ENCODE measurements around the gene SEC62. TPM values are rescaled to one million over a fixed set of nuclear protein-coding genes. Genes with fewer than 3 reads are reported as not detected.
"Not testable (repeated sequence)": the region's sequence is repeated elsewhere in the genome, so short reads cannot be mapped to it uniquely, and the experiment has no call there.

The SEC62 gene
- total and polyA plus RNA-seq, 5 donors from 2014 or later: 78.7 to 193 (median 138) TPM

DNA sequence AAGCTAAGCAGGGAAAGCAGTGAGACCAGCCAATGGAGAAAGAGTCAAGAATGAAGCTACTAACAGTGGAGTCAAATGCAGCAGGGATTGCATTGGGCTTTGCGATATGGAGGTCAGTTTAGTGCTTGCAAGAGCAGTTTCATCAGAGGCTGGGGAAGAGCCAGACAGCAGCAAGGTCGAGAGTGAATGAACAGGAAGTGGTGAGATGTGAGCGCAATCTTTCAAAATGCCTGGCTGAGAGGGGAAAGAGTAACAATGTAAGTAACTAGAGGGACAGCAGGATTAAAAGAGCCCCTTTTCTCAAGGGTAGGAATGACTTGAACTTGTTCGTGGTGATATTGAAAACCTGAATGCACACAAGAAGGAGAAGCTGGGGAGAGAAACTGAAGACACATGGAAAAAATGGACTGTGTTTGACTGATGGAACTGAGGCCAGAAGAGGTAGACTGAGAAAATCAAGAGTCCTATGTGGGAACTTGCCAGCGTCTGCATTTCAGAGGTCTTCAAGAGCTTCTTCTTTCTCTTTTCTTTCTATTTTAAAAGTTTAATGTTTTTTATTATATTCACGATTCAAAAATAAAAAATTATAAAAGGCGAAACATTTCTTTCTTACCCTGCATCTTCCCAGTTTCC is 40.5 kb downstream of the SEC62 start:
- no peak overlapping the region for H3K4me3 ChIP-seq (ENCODE audit: low read depth, low read length)
- Mint-ChIP-seq H3K4me1 (peaks cover 14 to 33% (median 26%) of the 10 kb centered on the region in 4 donors), H3K27ac (peak overlapping the region in 2 of 3 donors; percentile 9 to 49), H3K27me3 (peaks cover 4% of the 10 kb centered on the region), H3K4me3 (peak overlapping the region in 2 of 4 donors; percentile 1 to 49), H3K36me3 (no peaks in the 10 kb centered on the region), H3K9me3 (no peaks in the 10 kb centered on the region)
- DNase-seq (peak in 2 of 3 donors; percentile 24 to 78), ATAC-seq (ENCODE audit: low read depth in 2 of 2) (peak; percentile 77 to 87)
- H3K27me3 ChIP-seq (ENCODE audit: control insufficient read depth, insufficient read depth, low read length): no peaks in the 10 kb centered on the region
- H3K4me1 ChIP-seq (ENCODE audit: control insufficient read depth, insufficient read depth, low read length, poor library complexity, severe bottlenecking): peaks cover 15% of the 10 kb centered on the region
- H3K36me3 ChIP-seq (ENCODE audit: control insufficient read depth, insufficient read depth, low read length): no peaks in the 10 kb centered on the region
- H3K9me3 ChIP-seq (ENCODE audit: control insufficient read depth in 2 of 2, low read length in 2 of 2): no peaks in the 10 kb centered on the region
- no peak overlapping the region for H3K27ac ChIP-seq (ENCODE audit: insufficient read depth, low read length, poor library complexity, severe bottlenecking)

DNA sequence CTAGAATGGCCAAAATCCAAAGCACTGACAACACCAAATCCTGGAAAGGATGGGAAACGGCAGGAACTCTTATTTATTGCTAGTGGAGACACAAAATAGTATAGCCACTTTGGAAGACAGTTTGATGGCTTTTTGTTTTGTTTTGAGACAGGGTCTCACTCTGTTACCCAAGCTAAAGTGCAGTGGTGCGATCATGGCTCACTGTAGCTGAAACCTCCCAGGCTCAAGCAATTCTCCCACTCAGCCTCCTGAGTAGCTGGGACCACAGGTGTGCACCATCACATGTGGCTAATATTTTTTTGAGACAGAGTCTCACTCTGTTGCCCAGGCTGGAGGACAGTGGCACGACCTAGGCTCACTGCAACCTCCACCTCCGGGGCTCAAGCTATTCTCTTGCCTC is 43.9 kb downstream of the SEC62 start:
- Mint-ChIP-seq H3K36me3 (no peaks in the 10 kb centered on the region), H3K27me3 (peaks cover 4% of the 10 kb centered on the region), H3K4me1 (peaks cover 9 to 13% (median 11%) of the 10 kb centered on the region in 4 donors), H3K27ac (no peak overlapping the region), H3K9me3 (no peaks in the 10 kb centered on the region), H3K4me3 (no peak overlapping the region)
- Histone ChIP-seq H3K4me1 (ENCODE audit: control insufficient read depth, insufficient read depth, low read length, poor library complexity, severe bottlenecking) (peaks cover 11% of the 10 kb centered on the region), H3K9me3 (ENCODE audit: control insufficient read depth in 2 of 2, low read length in 2 of 2) (no peaks in the 10 kb centered on the region), H3K36me3 (ENCODE audit: control insufficient read depth, insufficient read depth, low read length) (no peaks in the 10 kb centered on the region), H3K4me3 (ENCODE audit: low read depth, low read length) (no peak overlapping the region), H3K27me3 (ENCODE audit: control insufficient read depth, insufficient read depth, low read length) (no peaks in the 10 kb centered on the region), H3K27ac (ENCODE audit: insufficient read depth, low read length, poor library complexity, severe bottlenecking) (no peak overlapping the region)
- DNase-seq (no peak), ATAC-seq (ENCODE audit: low read depth in 2 of 2) (no peak)

DNA sequence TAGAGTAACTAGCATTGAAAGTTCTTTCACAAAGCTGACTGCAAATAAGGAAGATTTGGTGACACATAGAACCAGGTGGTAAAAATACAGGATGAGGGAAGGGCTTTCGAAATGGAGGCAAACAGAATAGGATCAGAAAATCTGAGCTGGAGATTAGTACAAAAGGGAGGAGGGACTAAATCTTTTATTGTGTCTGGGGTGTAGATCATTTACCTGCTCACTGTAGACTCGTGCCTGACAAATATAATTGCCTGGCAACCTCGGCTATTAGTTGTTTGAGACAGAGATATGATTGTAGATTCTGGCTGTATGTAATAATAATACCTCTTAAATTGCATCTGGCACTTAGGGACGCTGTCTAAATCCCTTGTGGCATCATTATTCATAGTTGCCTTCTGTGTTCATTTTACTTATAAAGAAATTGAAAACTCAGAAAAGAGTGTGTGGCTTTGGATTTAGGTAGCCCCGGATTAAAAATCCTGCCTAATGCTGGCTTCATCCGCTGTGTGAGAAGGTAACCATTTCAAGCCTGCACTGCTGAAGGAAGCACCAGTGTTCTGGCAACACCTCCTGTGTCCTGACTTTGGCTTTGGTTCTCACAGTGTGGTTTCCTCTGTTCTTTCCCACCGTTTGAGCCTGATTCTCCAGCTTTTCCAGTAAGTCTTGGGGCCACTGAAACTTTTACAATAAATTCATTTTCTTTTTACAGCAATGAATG is 46.2 kb downstream of the SEC62 start:
- no peaks in the 10 kb centered on the region for H3K9me3 ChIP-seq (ENCODE audit: control insufficient read depth in 2 of 2, low read length in 2 of 2)
- no peaks in the 10 kb centered on the region for H3K27me3 ChIP-seq (ENCODE audit: control insufficient read depth, insufficient read depth, low read length)
- no peaks in the 10 kb centered on the region for H3K4me1 ChIP-seq (ENCODE audit: control insufficient read depth, insufficient read depth, low read length, poor library complexity, severe bottlenecking)
- H3K27me3 Mint-ChIP-seq: peaks cover 10% of the 10 kb centered on the region
- no peaks in the 10 kb centered on the region for H3K36me3 ChIP-seq (ENCODE audit: control insufficient read depth, insufficient read depth, low read length)
- no peak overlapping the region for H3K4me3 ChIP-seq (ENCODE audit: low read depth, low read length)
- no peak for DNase-seq
- no peak for ATAC-seq (ENCODE audit: low read depth in 2 of 2)
- no peak overlapping the region for H3K27ac ChIP-seq (ENCODE audit: insufficient read depth, low read length, poor library complexity, severe bottlenecking)
- no peak overlapping the region for H3K4me3 Mint-ChIP-seq
- H3K36me3 Mint-ChIP-seq: no peaks in the 10 kb centered on the region
- H3K27ac Mint-ChIP-seq: no peak overlapping the region
- peaks cover 0 to 5% (median 2%) of the 10 kb centered on the region in 4 donors for H3K4me1 Mint-ChIP-seq
- H3K9me3 Mint-ChIP-seq: no peaks in the 10 kb centered on the region

DNA sequence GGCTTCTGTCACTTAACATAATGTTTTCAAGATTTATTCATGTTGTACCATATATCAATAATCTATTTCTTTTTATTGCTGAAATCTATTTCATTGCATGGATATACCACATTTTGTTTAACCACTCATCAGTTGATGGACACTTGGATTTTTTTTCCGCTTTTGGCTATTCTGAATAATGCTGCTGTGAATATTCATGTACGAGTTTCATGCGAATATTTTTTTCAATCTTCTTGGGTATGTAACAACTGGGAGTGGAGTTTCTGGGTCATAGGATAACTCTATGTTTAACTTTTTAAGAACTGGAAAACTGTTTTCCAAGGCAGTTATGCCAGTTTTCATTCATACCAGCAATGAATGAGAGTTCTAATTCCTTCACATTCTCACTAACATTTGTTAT is 49.5 kb downstream of the SEC62 start:
- H3K4me1 ChIP-seq (ENCODE audit: control insufficient read depth, insufficient read depth, low read length, poor library complexity, severe bottlenecking): no peaks in the 10 kb centered on the region
- Mint-ChIP-seq H3K27me3 (peaks cover 16% of the 10 kb centered on the region), H3K9me3 (no peaks in the 10 kb centered on the region), H3K27ac (no peak overlapping the region), H3K4me3 (no peak overlapping the region), H3K4me1 (peaks cover 0 to 7% (median 2%) of the 10 kb centered on the region in 4 donors), H3K36me3 (no peaks in the 10 kb centered on the region)
- H3K36me3 ChIP-seq (ENCODE audit: control insufficient read depth, insufficient read depth, low read length): no peaks in the 10 kb centered on the region
- H3K9me3 ChIP-seq (ENCODE audit: control insufficient read depth in 2 of 2, low read length in 2 of 2): no peaks in the 10 kb centered on the region
- DNase-seq: no peak
- peaks cover 3% of the 10 kb centered on the region for H3K27me3 ChIP-seq (ENCODE audit: control insufficient read depth, insufficient read depth, low read length)
- ATAC-seq (ENCODE audit: low read depth in 2 of 2): no peak
- no peak overlapping the region for H3K4me3 ChIP-seq (ENCODE audit: low read depth, low read length)
- H3K27ac ChIP-seq (ENCODE audit: insufficient read depth, low read length, poor library complexity, severe bottlenecking): no peak overlapping the region

DNA sequence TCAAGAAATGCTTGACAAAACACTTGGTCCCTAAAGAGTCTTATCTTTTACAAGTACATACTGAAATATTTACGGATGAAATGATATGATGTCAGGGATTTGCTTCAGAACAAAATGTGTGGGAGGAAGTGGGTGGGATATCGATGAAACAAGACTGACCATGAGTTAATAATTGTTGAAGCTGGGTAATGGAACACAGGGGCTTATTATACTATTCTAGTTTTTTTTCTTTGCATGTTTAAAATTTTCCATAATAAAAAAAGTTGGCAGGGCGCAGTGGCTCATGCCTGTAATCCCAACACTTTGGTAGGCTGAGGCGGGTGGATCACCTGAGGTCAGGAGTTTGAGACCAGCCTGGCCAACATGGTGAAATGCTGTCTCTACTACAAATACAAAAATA is 52.7 kb downstream of the SEC62 start:
- H3K27me3 Mint-ChIP-seq: peaks cover 28% of the 10 kb centered on the region
- H3K27me3 ChIP-seq (ENCODE audit: control insufficient read depth, insufficient read depth, low read length); DNase-seq; ATAC-seq (ENCODE audit: low read depth in 2 of 2); H3K4me3 Mint-ChIP-seq; H3K36me3 ChIP-seq (ENCODE audit: control insufficient read depth, insufficient read depth, low read length); H3K4me3 ChIP-seq (ENCODE audit: low read depth, low read length); H3K27ac Mint-ChIP-seq; H3K9me3 Mint-ChIP-seq; H3K27ac ChIP-seq (ENCODE audit: insufficient read depth, low read length, poor library complexity, severe bottlenecking); H3K4me1 ChIP-seq (ENCODE audit: control insufficient read depth, insufficient read depth, low read length, poor library complexity, severe bottlenecking); H3K36me3 Mint-ChIP-seq; H3K9me3 ChIP-seq (ENCODE audit: control insufficient read depth in 2 of 2, low read length in 2 of 2): not testable (repeated sequence)
- H3K4me1 Mint-ChIP-seq: peaks cover 0 to 12% (median 2%) of the 10 kb centered on the region in 4 donors

DNA sequence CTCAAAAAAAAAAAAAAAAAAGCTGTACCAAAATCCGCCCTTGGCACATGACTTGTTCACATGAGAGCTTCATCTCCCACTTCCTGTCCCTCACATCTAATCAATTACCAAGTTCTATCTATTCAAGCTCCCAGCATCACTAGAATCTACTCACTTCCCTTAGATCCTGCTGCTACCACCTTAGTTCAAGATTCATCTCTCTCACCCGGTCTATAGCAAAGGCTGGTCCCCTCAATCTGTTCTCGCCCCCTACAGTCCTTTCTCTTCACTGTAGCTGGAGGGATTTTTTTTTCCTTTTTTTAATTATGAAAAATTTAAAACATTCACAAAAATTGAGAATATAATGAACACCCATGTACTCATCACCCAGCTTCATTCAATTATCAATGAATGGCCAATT is 54.5 kb downstream of the SEC62 start:
- H3K27ac ChIP-seq (ENCODE audit: insufficient read depth, low read length, poor library complexity, severe bottlenecking): no peak overlapping the region
- DNase-seq: peak in 1 of 3 donors; percentile 35
- H3K36me3 Mint-ChIP-seq: no peaks in the 10 kb centered on the region
- H3K9me3 ChIP-seq (ENCODE audit: control insufficient read depth in 2 of 2, low read length in 2 of 2): no peaks in the 10 kb centered on the region
- H3K9me3 Mint-ChIP-seq: no peaks in the 10 kb centered on the region
- H3K27me3 Mint-ChIP-seq: peaks cover 40% of the 10 kb centered on the region
- ATAC-seq (ENCODE audit: low read depth in 2 of 2): peak in 1 of 2 donors; percentile 39
- no peak overlapping the region for H3K27ac Mint-ChIP-seq
- H3K4me1 ChIP-seq (ENCODE audit: control insufficient read depth, insufficient read depth, low read length, poor library complexity, severe bottlenecking): no peaks in the 10 kb centered on the region
- no peak overlapping the region for H3K4me3 ChIP-seq (ENCODE audit: low read depth, low read length)
- H3K4me1 Mint-ChIP-seq: peaks cover 0 to 16% (median 2%) of the 10 kb centered on the region in 4 donors
- H3K36me3 ChIP-seq (ENCODE audit: control insufficient read depth, insufficient read depth, low read length): no peaks in the 10 kb centered on the region
- no peak overlapping the region for H3K4me3 Mint-ChIP-seq
- H3K27me3 ChIP-seq (ENCODE audit: control insufficient read depth, insufficient read depth, low read length): peaks cover 6% of the 10 kb centered on the region

DNA sequence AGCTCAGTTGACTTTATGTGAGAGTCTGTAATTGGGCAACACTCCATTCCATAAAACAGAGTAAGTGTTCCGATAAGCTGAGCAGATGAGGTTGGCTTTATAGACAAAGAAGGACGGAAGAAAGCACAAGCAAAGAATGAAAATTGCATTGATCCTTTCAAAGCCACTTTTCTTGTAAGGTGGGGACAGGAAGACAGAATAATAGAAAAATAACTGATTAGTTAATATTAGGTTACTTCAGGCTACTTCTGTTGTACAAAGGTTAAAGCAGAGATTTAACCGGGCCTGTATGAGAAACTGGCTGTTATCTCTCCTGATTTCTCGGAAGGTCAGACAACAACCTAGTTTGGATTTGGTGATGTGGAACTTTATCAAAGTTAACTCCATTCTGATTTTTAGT is 55.7 kb downstream of the SEC62 start:
- no peak overlapping the region for H3K27ac Mint-ChIP-seq

More for the DNA sequence above, 55.7 kb downstream of the SEC62 start:
- Mint-ChIP-seq H3K4me3 (no peak overlapping the region), H3K9me3 (peaks cover 0 to 2% (median 0%) of the 10 kb centered on the region in 7 donors), H3K36me3 (no peaks in the 10 kb centered on the region), H3K4me1 (peaks cover 0 to 18% (median 3%) of the 10 kb centered on the region in 4 donors), H3K27me3 (peaks cover 35% of the 10 kb centered on the region)
- Histone ChIP-seq H3K27ac (ENCODE audit: insufficient read depth, low read length, poor library complexity, severe bottlenecking) (no peak overlapping the region), H3K36me3 (ENCODE audit: control insufficient read depth, insufficient read depth, low read length) (no peaks in the 10 kb centered on the region), H3K27me3 (ENCODE audit: control insufficient read depth, insufficient read depth, low read length) (peaks cover 6% of the 10 kb centered on the region), H3K4me1 (ENCODE audit: control insufficient read depth, insufficient read depth, low read length, poor library complexity, severe bottlenecking) (peaks cover under 1% of the 10 kb centered on the region), H3K9me3 (ENCODE audit: control insufficient read depth in 2 of 2, low read length in 2 of 2) (no peaks in the 10 kb centered on the region), H3K4me3 (ENCODE audit: low read depth, low read length) (no peak overlapping the region)
- ATAC-seq (ENCODE audit: low read depth in 2 of 2) (no peak), DNase-seq (no peak)
